A204.1 (cell line): Measurements from ENCODE around the gene DUSP2.

Experiments
- FAIRE-seq: peaks from 2 replicates; lab custom pipeline; 2012; peaks lifted over from hg19 to GRCh38; lab: Jason Lieb, UNC

DUSP2 gene

DNA sequence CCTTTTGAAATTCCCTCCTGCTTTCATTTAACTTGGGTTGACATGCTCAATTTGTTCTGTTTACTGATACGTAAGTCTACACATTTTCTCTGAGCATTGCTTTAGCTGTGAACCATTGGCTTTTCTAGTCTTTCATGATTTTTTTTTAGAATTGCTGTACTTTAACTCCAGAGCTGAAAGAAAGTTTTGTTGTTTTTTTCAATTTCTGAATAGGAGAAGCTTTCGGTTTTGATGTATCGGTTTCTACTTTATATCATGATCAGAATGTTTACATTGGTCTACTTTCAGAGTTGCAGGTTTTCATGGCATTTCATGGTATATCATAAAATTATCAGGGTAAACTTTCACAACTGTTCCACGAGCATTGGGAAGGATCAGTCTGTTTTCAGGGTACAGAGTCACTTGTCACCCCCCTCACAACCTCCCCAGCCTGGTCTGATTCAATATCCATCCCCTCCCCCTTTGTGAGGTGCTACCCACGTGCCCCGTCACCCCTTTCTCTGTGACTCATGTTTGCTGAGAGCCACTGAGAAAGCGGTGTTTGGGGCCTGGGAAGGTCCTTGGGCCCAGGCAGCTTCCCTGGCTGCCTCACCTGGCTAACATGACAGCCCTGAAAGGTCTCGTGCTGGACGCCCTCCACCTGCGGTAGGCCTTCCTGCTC is 14.0 kb downstream of the DUSP2 start:
- FAIRE-seq, result no peak

DNA sequence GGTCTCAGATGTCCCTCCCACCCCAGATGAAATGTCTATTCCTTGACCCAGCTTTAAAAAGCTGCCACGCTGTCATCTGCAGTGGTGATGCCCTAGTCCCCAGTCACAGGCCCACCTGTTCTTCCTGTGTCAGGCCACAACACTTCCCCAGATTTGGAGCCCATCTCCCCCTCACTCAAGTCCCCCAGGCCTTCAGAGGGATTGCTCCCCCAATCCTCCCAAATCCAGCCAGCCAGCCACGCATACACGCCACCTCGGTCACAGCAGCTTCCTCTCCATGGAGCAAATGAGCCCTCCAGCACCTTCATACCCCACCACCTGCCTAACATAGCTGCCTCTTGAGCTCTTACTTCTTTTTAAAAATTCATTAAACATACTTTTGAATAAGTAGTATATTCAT is 14.8 kb downstream of the DUSP2 start:
- no peak for FAIRE-seq

DNA sequence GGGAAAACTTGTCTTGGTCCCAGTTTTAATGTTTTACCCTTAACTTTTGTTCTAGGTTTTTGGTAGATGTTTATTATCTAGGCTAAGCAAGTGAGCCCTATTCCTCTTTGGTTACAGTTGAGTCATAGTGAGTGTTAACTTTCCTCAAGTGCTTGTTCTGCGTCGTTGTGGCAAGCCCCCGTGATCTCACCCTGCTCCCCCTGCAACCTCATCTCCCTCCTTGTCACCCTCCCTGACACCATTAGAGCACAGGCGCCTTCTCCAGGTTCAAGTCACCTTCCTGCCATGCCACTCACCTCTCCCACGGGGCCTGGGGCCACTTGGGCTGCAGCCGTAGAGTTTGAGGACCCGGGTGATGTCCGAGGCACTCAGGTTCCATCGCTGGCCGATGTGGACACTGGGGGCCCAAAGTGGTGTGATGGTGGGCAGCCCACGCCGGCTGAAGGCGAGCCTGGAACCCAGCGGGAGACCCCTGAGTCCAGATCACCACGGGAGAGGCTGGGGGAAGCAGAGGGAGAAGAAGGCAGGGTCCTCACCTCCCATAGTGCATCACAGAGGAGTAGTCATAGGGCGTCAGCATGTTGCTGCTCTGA is 15.6 kb downstream of the DUSP2 start:
- FAIRE-seq, result no peak

DNA sequence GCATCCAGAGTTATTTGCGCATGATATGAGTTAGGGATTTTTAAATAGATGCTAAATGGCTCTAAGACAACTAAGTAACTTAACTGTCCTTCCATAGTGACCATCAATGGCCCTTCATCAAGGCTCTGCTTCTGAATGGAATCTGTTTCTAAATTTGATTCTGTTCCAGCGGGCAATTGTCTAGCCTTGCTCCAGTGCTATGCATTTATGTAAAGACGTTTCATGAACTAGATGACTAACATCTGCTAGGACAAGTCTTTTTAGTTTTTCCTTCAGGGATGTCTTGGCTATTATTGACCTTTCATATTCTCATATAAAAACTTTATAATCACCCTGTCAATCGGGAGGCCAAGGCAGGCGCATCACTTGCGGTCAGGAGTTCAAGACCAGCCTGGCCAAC is 16.8 kb downstream of the DUSP2 start:
- no peak for FAIRE-seq

DNA sequence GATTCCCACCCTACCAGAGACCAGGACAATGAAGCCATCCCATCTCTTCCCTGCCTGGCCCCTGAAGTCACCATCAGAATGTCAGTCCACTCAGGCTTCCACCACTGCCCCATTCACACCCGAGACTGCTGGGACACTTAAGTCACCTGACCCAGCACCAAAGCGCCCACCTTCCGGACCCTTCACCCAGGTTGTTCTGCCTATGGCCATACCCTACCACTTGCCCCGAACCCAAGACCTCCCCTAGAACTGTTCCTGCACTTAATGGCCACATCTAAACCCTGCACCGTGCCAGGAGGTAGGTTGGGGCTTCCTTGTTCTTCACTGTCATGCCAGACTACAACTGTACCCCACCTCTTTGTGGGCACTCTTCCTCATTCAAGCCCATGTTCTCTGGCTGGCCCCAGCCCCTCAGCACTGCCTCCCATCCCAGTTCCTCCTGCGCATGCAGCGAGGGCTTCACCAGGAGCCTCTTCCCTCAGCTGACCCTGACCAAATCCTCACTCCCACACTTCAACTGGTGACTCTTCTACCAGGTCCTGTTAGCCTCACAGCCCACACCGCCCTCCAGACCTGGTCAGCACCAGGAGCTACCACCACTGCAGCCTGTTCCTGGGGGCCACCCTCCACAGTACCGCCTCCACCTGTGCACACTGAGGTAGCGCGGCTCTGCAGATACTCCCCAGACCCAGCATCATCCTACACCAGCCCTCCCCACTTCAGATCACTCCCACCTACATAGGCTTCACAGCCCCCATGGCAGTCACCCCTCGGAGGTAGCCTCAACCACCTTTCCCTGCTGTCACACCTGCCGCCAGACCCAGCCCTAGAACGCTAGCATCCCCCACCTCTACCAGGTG is 20.6 kb downstream of the DUSP2 start:
- no peak for FAIRE-seq

DNA sequence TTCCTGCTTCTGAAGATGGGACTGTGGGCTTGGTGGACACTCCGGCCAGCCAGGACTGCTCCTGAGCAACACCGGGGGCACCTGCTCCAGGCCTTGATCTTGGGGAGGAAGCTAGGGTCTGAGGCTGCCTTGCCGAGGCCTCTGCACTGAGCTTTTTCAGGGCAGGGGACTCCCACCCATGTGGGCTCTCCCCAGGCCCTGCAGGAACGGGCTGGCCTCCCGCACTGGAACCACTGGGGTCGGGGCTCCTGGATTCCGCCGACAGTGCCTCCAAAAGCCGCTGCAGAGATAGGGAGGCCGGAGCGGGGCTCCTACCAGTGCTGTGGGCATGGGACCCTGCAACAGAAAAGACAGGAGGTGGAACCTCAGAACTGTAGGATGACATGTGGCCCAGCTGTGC is 21.3 kb downstream of the DUSP2 start:
- FAIRE-seq, result no peak

DNA sequence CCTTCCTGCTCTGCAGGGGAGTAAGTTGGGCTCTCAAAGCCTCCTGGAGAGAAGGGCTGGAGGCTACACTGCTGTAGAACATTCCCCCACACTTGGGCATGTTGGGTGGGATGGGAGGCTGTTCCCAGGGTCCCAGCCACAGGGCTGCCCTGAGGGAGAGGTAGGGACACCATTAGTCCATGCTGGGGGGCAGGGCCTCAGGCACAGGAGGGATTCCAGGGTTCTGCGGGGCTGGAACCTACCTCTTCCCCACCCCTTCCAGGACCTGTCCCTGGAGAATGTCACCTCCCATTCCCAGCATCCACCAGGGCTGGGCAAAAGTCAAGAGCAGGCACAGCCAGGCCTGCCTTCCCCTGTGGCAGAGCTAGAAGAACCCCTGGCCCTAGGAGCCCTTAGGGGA is 21.9 kb downstream of the DUSP2 start:
- FAIRE-seq, result no peak

DNA sequence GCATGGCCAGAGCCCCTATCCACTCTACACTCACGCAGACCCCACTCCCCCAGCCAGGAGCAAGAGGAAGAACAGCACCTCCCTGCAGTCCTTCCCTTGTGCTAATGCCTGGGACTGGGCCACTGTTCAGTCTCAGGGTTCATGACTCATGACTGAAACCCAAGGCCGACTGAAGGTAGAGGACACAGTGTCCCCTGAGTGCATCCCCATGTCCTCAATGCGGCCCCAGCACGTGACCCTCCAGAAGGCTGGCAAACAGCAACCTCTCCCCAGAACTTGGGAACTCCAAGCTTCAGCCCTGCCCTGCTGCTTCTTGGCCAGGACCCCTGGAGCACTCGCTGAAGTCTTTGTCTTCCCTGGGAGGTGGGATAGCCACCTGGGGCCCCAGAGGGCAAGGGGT is 22.8 kb downstream of the DUSP2 start:
- FAIRE-seq, result no peak

DNA sequence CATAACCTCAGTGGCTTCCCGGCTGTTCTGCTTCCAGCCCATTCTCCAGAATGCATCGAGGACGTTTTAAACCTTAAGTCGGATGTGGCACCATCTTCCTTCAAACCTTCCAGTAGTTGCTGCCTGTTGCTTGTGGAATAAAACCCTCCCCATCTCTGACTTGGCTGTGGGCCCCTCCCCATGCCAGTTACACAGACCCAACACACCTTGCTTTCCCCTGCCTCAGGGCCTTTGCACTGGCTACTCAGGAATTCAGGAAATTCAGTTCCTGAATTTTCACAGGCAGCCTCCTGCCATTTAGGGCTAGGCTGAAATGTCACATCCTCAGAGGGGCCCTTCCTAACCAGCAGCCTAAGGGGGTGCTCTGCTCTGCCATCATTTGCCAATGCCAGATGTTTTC is 23.8 kb downstream of the DUSP2 start:
- FAIRE-seq, result no peak

DNA sequence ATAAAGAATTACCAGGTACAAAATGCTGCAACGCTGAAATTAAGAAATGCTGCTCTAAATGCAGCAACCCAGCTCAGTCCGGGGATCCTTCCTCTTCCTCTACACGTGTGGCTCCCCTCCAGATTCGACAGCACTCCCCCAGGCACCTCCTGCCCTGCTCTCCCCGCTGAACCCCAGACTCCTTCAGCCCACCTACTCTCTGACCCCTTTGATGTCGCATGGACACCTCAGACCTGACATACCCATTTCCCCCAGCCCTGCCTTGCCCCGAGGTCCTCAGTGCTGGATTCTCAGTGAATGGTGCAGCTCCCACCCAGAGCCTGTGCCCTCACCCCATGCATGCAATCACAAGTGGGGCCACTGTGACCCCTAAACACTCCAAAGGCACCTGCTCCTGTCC is 24.2 kb downstream of the DUSP2 start:
- no peak for FAIRE-seq

DNA sequence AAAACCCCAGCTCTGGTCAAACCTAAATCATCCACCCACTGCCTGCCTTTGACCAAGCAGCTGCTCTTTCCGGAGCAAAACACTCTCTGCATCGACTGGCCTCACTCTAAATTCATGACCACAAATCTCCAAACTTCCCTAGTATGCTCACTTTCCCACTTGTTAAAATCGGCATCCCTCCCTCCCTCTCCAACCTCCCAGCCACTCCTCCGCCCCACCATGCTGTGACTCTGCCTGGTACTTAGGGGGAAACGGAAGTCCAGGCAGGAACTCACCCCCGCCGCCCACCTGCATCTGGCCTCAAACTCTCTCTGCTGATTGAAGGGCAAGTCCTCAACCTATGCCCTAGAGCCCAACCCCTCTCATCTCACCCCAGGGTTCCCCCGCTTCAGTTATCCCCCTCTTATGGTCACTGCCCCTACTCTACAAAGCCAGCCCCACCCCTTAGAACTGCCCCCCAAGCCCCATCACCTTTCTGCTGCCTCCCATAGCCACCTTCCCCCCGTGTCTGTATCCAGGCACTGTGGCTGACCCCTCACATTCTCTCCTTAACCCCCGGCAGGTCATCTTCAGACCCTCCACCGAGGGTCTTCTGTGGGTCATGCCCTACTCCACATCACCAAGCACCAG is 25.0 kb downstream of the DUSP2 start:
- FAIRE-seq, result no peak

DNA sequence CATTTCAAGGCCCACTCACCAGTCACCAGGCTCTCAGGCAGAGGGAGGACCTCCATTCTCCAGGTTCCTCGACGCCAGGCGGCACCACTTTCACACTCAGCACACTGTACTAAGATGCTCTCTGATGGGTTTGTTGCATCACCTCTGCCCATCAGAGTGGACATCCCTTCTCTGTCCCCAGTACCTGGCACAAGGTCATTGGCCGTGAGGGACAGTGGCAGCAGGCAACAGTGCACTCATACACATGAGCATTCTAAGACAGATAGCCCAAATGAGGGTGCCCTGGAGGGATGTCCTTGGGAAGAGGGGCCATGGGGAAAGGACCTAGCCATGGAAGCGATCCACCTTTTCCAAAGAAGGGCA is 25.9 kb downstream of the DUSP2 start:
- FAIRE-seq, result no peak

DNA sequence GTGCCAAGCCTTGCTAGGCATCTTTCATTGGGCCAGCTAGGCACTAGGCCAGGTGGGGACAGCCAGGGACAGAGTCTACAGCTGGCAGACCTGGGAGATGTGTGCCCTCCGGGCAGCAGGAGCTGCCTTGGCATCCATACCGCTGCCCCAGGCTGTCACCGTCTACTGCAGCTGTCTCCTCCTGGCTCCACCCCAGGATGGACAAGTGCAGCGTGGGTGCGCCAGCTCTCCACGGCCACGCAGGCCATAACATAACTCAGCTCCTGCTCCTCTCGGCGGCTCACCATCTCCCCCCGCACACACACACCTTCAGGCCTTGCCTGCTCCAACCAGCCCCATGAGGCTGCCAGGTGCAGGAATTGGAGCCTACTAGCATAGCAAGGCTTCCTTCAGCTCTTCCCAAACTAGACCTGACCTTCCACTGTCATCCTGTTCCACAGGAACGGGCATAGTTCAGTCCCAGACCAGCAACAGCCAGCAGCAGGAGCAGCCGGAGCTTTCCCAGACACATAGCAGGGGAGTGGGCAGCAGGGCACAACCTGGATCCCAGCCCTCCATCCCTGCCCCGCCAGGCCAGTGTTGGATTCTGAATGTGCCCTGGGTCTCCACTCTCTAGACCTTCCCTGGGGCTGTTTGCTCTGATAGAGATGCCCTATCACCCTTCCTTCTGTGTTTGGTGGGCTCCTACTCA is 26.4 kb downstream of the DUSP2 start:
- FAIRE-seq, result no peak

DNA sequence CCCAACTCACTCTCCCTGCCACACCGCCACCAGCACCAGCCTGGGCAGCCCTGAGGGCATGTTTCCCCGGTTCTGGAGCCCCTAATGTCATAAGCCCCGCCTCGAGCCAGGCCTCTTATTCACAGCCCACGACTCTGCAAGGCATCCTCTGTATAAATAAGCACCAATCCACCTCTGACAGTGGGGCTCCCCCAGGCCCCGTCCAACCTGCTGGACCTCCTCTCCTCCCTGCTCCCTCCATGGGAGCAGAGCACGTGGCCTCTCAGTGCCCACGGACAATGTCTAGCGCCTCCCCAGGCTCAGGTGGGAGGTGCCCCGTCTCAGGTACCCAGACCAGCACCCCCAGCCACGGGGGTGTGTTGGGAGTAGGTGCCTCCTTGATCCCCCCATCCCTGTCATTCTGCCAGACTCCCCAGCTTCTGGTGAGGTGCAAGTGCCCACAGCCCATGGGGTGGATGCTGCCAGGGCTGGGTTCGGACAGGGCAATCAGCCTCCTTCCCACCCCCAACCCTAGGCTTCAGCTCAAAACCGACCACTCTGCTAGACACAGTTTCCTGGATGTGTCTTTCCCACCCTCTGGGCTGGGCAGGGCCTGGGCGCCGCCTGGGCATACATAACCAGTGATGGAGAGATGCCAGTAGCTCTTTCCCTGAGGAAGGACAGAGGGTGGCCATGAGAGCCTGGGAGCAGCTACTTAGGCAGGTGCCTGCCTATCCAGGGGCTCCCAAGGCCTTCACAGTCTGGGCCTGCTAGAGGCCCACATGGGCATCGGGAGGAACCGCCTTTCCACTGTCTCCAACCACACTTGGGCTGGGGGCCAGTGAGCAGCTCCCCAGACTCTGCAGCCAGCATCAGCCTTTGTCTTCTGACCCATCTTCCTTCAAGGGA is 27.3 kb downstream of the DUSP2 start:
- FAIRE-seq, result no peak

DNA sequence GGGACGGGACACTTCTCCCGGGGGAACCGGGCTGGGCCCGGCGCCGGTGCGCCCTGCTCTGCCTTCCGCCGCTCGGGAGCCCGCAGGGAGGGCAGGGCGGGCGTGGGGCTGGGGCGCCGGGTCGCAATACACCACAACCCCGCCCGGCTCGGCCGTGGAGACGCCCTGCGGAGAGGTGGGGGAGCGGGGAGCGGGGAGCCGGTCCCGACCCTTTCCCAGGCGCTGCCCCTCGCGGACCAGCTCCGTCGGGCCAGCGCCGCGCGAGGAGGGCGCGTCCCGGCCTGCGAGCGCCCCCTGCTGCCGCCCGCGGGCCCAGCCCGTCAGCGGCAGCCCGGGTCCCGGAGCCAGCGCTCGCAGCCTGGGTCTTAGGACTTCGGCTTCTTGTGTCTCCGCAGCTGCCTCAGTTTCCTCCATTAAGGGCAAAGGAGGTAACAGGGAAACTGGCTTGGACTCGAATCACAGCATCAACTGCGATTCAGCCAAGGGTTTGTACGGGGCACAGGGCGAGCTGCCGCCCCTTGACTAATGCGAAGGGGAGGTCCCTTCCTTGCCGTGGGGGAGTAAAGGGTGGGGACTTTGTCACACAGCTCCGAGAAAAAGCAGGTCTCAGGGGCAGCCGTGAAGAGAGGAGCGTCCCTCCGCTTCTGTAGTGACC is 28.2 kb downstream of the DUSP2 start:
- FAIRE-seq, result no peak

DNA sequence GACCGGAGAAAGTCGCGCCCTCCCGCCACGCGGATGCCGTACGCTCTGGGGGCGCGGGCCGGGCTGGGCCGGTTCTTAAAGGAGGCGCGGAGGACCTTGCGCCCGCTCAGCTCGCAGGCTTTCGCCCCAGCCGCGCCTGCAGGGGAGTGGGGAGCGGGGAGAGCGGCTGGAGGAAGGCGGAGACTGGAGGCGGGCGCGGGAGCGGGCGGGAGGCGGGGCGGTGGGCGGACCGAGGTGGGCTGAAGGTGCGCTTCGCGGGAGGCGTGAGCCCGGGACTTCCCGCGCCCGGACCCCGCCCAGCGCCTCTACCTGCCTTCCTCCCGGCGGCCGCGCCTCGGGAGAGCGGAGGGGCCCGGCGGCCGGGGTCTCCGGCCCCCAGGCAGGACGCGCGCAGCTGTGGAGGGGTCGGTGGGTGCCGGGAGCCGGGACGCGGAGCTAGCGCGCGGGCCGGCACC is 28.8 kb downstream of the DUSP2 start, which contains the start of gene ADRA2B:
Gene ADRA2B (minus strand): TSS at position 148 of the 455 bp plus-strand sequence. CDS start 422 bp downstream, outside the sequence.
- no peak for FAIRE-seq

DNA sequence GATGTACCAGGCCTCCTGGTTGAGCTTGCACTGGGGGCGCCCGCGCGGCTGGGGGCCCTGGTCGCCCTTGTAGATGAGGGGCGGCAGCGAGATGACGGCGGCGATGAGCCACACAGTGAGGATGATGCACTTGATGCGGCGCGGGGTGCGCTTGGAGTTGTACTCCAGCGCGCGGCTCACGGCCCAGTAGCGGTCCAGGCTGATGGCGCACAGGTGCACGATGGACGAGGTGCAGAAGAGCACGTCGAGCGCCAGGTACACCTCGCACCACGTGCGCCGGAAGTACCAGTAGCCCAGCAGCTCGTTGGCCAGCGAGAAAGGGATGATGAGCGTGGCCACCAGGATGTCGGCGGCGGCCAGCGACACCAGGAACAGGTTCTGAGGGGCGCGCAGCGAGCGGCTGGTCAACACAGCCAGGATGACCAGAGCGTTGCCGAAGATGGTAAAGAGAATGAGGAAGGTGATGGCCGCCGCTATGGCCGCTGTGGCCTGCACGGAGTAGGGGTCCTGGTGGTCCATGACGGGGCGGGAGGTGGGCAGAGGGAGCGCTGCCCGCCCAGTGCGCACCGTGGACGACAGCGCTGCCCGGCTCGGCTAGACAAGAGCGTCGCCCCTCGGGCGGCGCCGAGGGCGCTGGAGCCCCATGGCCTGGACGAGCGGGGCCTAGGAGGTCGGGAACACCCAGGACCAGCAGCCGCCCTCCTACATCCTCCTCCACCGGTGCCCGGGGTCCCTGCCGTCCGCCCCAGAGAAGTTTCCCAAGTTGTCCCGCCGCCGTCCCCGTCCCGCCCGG is 29.4 kb downstream of the DUSP2 start:
- no peak for FAIRE-seq

DNA sequence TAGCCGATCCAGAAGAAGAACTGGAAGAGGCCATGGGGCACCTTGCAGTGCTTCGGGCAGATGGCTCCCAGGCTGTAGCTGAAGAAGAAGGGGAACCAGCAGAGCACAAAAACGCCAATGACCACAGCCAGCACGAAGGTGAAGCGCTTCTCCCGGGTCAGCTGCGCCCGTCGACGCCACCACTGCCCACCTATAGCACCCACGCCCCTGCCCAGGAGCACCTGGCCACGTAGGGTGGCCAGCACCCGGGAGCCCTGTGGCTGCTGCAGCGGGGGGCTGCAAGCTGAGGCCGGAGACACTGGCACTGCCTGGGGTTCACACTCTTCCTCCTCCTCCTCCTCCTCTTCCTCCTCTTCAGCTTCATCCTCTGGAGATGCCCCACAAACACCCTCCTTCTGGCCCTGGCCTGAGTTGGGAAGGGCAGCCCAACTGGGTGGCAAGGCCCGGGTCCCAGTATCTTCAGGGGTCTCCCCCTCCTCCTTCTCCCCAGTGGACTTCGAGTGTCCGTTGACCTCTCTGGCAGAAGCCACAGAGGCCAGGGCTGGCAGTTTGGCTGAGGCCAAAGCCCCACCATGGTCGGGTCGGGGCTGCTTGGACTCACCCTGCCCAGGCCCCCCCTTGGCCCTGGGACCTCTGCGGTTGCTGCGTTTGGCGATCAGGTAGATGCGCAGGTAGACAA is 30.2 kb downstream of the DUSP2 start:
- no peak for FAIRE-seq

DNA sequence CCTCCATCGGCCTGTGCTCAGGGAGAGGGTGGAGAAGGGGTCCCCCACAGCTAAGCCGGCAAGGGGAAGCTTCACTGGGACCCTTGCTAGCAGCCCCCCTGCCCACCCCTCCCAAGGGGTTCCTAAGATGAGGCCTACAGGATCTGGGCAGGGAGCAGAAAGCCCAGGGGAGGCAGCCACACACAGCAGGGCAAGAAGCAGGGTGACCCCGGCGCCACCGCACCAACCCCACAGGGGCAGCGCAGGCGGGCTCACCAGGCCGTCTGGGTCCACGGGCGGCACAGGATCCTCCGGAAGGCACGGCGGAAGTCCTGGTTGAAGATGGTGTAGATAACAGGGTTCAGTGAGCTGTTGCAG is 30.7 kb downstream of the DUSP2 start:
- FAIRE-seq, result no peak
